Hepatocyte (in vitro differentiated cells): ENCODE data around the gene FFAR2.

Source experiments
- EZH2 ChIP-seq: fragments of 200-600 bp; sonication (generic); IDR thresholded peaks from 2 replicates; pipeline ENCODE4 v1.6.1; 2016; ENCODE audit warnings: antibody characterized with exemption, mild to moderate bottlenecking, borderline replicate concordance
- TF ChIP-seq, protein P1 (sequence below): fragments of 200-600 bp; sonication (generic); IDR thresholded peaks from 2 replicates; pipeline ENCODE4 v1.5.1; 2016; ENCODE audit warnings: antibody characterized with exemption, mild to moderate bottlenecking; ENCODE audit not compliant: poor library complexity

- no peak for TF ChIP-seq EZH2
- TF ChIP-seq, protein P1, sequence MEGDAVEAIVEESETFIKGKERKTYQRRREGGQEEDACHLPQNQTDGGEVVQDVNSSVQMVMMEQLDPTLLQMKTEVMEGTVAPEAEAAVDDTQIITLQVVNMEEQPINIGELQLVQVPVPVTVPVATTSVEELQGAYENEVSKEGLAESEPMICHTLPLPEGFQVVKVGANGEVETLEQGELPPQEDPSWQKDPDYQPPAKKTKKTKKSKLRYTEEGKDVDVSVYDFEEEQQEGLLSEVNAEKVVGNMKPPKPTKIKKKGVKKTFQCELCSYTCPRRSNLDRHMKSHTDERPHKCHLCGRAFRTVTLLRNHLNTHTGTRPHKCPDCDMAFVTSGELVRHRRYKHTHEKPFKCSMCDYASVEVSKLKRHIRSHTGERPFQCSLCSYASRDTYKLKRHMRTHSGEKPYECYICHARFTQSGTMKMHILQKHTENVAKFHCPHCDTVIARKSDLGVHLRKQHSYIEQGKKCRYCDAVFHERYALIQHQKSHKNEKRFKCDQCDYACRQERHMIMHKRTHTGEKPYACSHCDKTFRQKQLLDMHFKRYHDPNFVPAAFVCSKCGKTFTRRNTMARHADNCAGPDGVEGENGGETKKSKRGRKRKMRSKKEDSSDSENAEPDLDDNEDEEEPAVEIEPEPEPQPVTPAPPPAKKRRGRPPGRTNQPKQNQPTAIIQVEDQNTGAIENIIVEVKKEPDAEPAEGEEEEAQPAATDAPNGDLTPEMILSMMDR: no peak
Measured at GRCh38 chr19:35433448-35433847, 14.6 kb upstream of the FFAR2 start.
